Upper lobe of left lung (tissue), 6 donors: ENCODE data around the gene HNRNPA1L2. TPM values are rescaled to one million over a fixed set of nuclear protein-coding genes. Genes with fewer than 3 reads are reported as not detected.

Experiments used
- ATAC-seq, 2 donors: fragments of 200-7000 bp; cut with Tn5 transposase; one replicate each; pipeline ENCODE4 v1.9.1; 2022; ENCODE audit warnings: mild to moderate bottlenecking in 2 of 2, moderate library complexity in 2 of 2; ENCODE audit not compliant: low FRiP score in 2 of 2
- DNase-seq, 2 donors: peaks; one replicate each; pipeline ENCODE4 v3.0.0-alpha.2; 2019 to 2020
- H3K27ac ChIP-seq, 4 donors: fragments of 200-600 bp; sonication (generic); one replicate each; pipeline ENCODE4 v1.5.1; 2016 to 2019
- H3K27me3 ChIP-seq, 4 donors: fragments of 200-600 bp; sonication (generic); one replicate each; pipeline ENCODE4 v1.5.1; 2017 to 2019
- H3K36me3 ChIP-seq, 4 donors: fragments of 200-600 bp; sonication (generic); one replicate each; pipeline ENCODE4 v1.5.1; 2016 to 2019
- H3K4me1 ChIP-seq, 4 donors: fragments of 200-600 bp; sonication (generic); one replicate each; pipeline ENCODE4 v1.5.1; 2018 to 2019
- H3K4me3 ChIP-seq, 4 donors: fragments of 200-600 bp; sonication (generic); one replicate each; pipeline ENCODE4 v1.5.1; 2017 to 2019; ENCODE audit warnings: mild to moderate bottlenecking in 2 of 4, moderate library complexity in 1 of 4
- H3K9me3 ChIP-seq, 4 donors: fragments of 200-600 bp; sonication (generic); one replicate each; pipeline ENCODE4 v1.5.1; 2018 to 2019
- EP300 ChIP-seq, 4 donors: sonication (generic); formaldehyde crosslinking; IDR thresholded peaks; one replicate each; pipeline ENCODE4 v1.5.1; 2017; ENCODE audit warnings: antibody characterized with exemption in 4 of 4, control low read depth in 2 of 4
- POLR2A ChIP-seq, 4 donors: fragments of 450-650 bp; IDR thresholded peaks; one replicate each; pipeline ENCODE4 v1.5.1; 2016 to 2017; ENCODE audit warnings: antibody characterized with exemption in 4 of 4, mild to moderate bottlenecking in 2 of 4
- POLR2AphosphoS5 ChIP-seq, 2 donors: sonication (generic); formaldehyde crosslinking; IDR thresholded peaks; one replicate each; pipeline ENCODE4 v1.5.1; 2017; ENCODE audit warnings: antibody characterized with exemption in 2 of 2
- WGBS, 2 donors: methylation state at CpG; one replicate each; pipeline ENCODE4 v1.1.5; 2017 to 2018; 5-methylcytosine and 5-hydroxymethylcytosine counted together
- total RNA-seq, 6 donors: library from RNA; depleted of rRNA in 4 of 6; stranded (reverse); fragments of >200 nt in 4 of 6; gene quantifications; one replicate each; pipeline versions ENCODE4 v1.1.0 to v1.2.1, GENCODE V29; 2016 to 2021
- TF ChIP-seq, protein P1 (sequence below), 6 experiments: fragments of 450-650 bp in 4 of 6; fragments of 200-600 bp in 2 of 6; sonication (generic) in 2 of 6; IDR thresholded peaks; one replicate each; pipeline ENCODE4 v1.5.1; 2016 to 2019; ENCODE audit warnings: antibody characterized with exemption in 6 of 6
- donor health status: DM: no; HTN: no; CAD: no; lungs with moderate emphysema.
- donor health status: DM: no; HTN: yes; CAD: no; lungs with severe emphysema.

Gene HNRNPA1L2
- total RNA-seq, 6 donors from 2014 or later, result 2.7 to 7.3 (median 4.9) TPM

DNA sequence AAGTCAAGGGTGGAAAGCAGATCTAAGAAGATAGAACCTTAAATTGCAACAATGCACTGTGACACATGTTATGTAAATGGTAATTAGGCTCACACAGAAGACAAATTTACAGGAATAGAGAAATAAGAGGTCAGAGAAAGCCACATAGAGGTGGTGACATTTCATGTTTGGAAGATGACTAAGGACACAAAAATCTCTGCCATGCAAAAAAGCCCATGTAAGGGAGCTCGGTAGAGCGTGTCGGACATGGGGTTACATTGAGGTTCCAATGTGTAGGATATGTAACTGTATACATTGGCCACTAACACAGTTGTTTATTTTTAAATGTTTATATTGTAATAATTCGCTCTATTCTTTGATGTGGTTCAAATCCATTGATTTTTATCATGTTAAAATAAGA, 44.1 kb downstream of the HNRNPA1L2 start:
- no peak overlapping the region for H3K4me3 ChIP-seq
- H3K36me3 ChIP-seq, result peaks cover 4 to 77% (median 15%) of the 10 kb centered on the region in 4 donors
- no peak for TF ChIP-seq POLR2A (IDR thresholded peaks at IDR 0.05)
- no peak for TF ChIP-seq EP300 (IDR thresholded peaks at IDR 0.05)
- TF ChIP-seq, protein P1, sequence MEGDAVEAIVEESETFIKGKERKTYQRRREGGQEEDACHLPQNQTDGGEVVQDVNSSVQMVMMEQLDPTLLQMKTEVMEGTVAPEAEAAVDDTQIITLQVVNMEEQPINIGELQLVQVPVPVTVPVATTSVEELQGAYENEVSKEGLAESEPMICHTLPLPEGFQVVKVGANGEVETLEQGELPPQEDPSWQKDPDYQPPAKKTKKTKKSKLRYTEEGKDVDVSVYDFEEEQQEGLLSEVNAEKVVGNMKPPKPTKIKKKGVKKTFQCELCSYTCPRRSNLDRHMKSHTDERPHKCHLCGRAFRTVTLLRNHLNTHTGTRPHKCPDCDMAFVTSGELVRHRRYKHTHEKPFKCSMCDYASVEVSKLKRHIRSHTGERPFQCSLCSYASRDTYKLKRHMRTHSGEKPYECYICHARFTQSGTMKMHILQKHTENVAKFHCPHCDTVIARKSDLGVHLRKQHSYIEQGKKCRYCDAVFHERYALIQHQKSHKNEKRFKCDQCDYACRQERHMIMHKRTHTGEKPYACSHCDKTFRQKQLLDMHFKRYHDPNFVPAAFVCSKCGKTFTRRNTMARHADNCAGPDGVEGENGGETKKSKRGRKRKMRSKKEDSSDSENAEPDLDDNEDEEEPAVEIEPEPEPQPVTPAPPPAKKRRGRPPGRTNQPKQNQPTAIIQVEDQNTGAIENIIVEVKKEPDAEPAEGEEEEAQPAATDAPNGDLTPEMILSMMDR (IDR thresholded peaks at IDR 0.05), result no peak
- TF ChIP-seq POLR2AphosphoS5 (IDR thresholded peaks at IDR 0.05), result no peak
- 92 to 98% methylated on average over 4 of the region's 4 CpGs for WGBS, 2 donors
- no peak for ATAC-seq
- DNase-seq, result no peak
- H3K4me1 ChIP-seq, result no peaks in the 10 kb centered on the region
- H3K9me3 ChIP-seq, result no peaks in the 10 kb centered on the region
- no peaks in the 10 kb centered on the region for H3K27me3 ChIP-seq
- no peak overlapping the region for H3K27ac ChIP-seq

Other genes starting within 250 kb of the HNRNPA1L2 start
- gene THSD1, start 236.3 kb upstream of the HNRNPA1L2 start, total RNA-seq, result 10 to 100 TPM in 5 of 6 donors, 1 to 10 TPM in 1; 5.5 to 19.8 (median 12.1) TPM
- gene VPS36, start 191.8 kb upstream of the HNRNPA1L2 start, total RNA-seq, result 10 to 100 TPM; 32.1 to 78.6 (median 37.7) TPM
- 10 to 100 TPM in 1 of 6 donors, 1 to 10 TPM in 5; 4.2 to 18.2 (median 8.8) TPM for gene CKAP2, start 187.0 kb upstream of the HNRNPA1L2 start, total RNA-seq
- gene SUGT1, start 10.4 kb downstream of the HNRNPA1L2 start, total RNA-seq, result 10 to 100 TPM; 19.9 to 43.7 (median 28.0) TPM
- under 1 TPM in 2 of 6 donors, not detected in 4; 0.24 to 0.46 TPM for gene CNMD, start 97.4 kb downstream of the HNRNPA1L2 start, total RNA-seq
- not detected for gene PCDH8, start 206.2 kb downstream of the HNRNPA1L2 start, total RNA-seq